ENCODE results near the gene ANKIB1. TPM values are rescaled to one million over a fixed set of nuclear protein-coding genes. Genes with fewer than 3 reads are reported as not detected.
A peak's percentile ranks its signal among the peaks of the same experiment; 100 is the strongest.

The ANKIB1 gene
- total and polyA plus RNA-seq, 2 donors (not counting 1 experiment from before 2014, with no cell fraction given) = 16.5 to 76.7 TPM

GRCh38 chr7:92242972-92243371 lies 2.8 kb upstream of the ANKIB1 start:
- peaks cover 13 to 21% of the 10 kb centered on the region in 2 experiments for H3K36me3 ChIP-seq (replicated peaks in 1 of 2; ENCODE audit: control extremely low read depth in 1 of 2, control insufficient read depth in 1 of 2, extremely low read depth in 1 of 2, insufficient read depth in 2 of 2, low read length in 1 of 2)
- no peaks in the 10 kb centered on the region for H3K9me3 Mint-ChIP-seq (ENCODE audit: insufficient read depth)
- no peaks in the 10 kb centered on the region for H3K27me3 ChIP-seq (replicated peaks in 1 of 4; ENCODE audit: control extremely low read depth in 1 of 4, control insufficient read depth in 3 of 4, insufficient read depth in 4 of 4, low read length in 3 of 4)
- peaks cover 36% of the 10 kb centered on the region for H3K4me1 Mint-ChIP-seq
- H3K4me1 ChIP-seq (ENCODE audit: control insufficient read depth in 2 of 2, insufficient read depth in 2 of 2, low read length in 2 of 2) = peaks cover 15 to 27% of the 10 kb centered on the region in 2 donors
- peaks cover 46% of the 10 kb centered on the region for H3K79me2 ChIP-seq (ENCODE audit: control insufficient read depth, insufficient read depth, low read length)
- TF ChIP-seq EZH2 (IDR thresholded peaks at IDR 0.05; ENCODE audit: borderline replicate concordance, insufficient read depth, low read depth, low read length, poor library complexity, severe bottlenecking) = no peak
- no peak for TF ChIP-seq CTCF (IDR thresholded peaks at IDR 0.05)
- no peak overlapping the region for H2AFZ ChIP-seq (ENCODE audit: insufficient read depth, low read depth, low read length, poor library complexity, severe bottlenecking)
- H4K20me1 ChIP-seq (ENCODE audit: control insufficient read depth, insufficient read depth, low read length, poor library complexity, severe bottlenecking) = no peaks in the 10 kb centered on the region
- intact Hi-C loops (cut with micrococcal nuclease) = no loop called here
- no peak overlapping the region for H3K4me2 ChIP-seq (replicated peaks; ENCODE audit: low read depth, low read length, poor library complexity, severe bottlenecking)
- no peaks in the 10 kb centered on the region for H3K9me3 ChIP-seq (ENCODE audit: control extremely low read depth in 1 of 3, control insufficient read depth in 2 of 3, insufficient read depth in 1 of 3, low read length in 2 of 3)
- POLR2A ChIA-PET = no interaction called here
- H3K27ac Mint-ChIP-seq = no peak overlapping the region
- no peak overlapping the region for H3K9ac ChIP-seq (ENCODE audit: low read length)
- ATAC-seq (ENCODE audit: low read depth) (no peak), DNase-seq (no peak)
- no peak overlapping the region for H3K27ac ChIP-seq (ENCODE audit: low read length in 2 of 2)
- WGBS (ENCODE audit: insufficient coverage) = no CpG with 5 or more reads among the region's 6 CpGs
- CTCF ChIA-PET = no interaction called here
- H3K4me3 ChIP-seq (ENCODE audit: control extremely low read depth in 1 of 5, extremely low read depth in 1 of 5, insufficient read depth in 1 of 5, low read depth in 2 of 5, low read length in 4 of 5) = no peak overlapping the region
- H3K27me3 Mint-ChIP-seq = no peaks in the 10 kb centered on the region
- no peak overlapping the region for H3K4me3 Mint-ChIP-seq

- intact Hi-C loops (cut with micrococcal nuclease) = loop anchor here (1.0 to 5.0 kb wide), 8 partner anchors 66 to 987 kb away; partner anchors contain the start of genes AKAP9, CYP51A1, FAM133B and GATAD1
- Histone ChIP-seq H3K79me2 (ENCODE audit: control insufficient read depth, insufficient read depth, low read length) (peaks cover 66% of the 10 kb centered on the region), H3K4me2 (replicated peaks; ENCODE audit: low read depth, low read length, poor library complexity, severe bottlenecking) (peak overlapping the region; percentile 91), H3K9me3 (ENCODE audit: control extremely low read depth in 1 of 3, control insufficient read depth in 2 of 3, insufficient read depth in 1 of 3, low read length in 2 of 3) (no peaks in the 10 kb centered on the region), H3K9ac (ENCODE audit: low read length) (peak overlapping the region; percentile 96), H3K36me3 (replicated peaks in 1 of 2; ENCODE audit: control extremely low read depth in 1 of 2, control insufficient read depth in 1 of 2, extremely low read depth in 1 of 2, insufficient read depth in 2 of 2, low read length in 1 of 2) (peaks cover 5% of the 10 kb centered on the region in 2 experiments), H4K20me1 (ENCODE audit: control insufficient read depth, insufficient read depth, low read length, poor library complexity, severe bottlenecking) (no peaks in the 10 kb centered on the region), H3K4me3 (ENCODE audit: control extremely low read depth in 1 of 5, extremely low read depth in 1 of 5, insufficient read depth in 1 of 5, low read depth in 2 of 5, low read length in 4 of 5) (peak overlapping the region; percentile 48 to 82 (median 66)), H3K4me1 (ENCODE audit: control insufficient read depth in 2 of 2, insufficient read depth in 2 of 2, low read length in 2 of 2) (peaks cover 15 to 31% of the 10 kb centered on the region in 2 donors), H3K27me3 (replicated peaks in 1 of 4; ENCODE audit: control extremely low read depth in 1 of 4, control insufficient read depth in 3 of 4, insufficient read depth in 4 of 4, low read length in 3 of 4) (no peaks in the 10 kb centered on the region), H3K27ac (ENCODE audit: low read length in 2 of 2) (peak overlapping the region; percentile 84 to 97), H2AFZ (ENCODE audit: insufficient read depth, low read depth, low read length, poor library complexity, severe bottlenecking) (peak overlapping the region; percentile 100)
- H3K27ac Mint-ChIP-seq = peak overlapping the region; percentile 99
- ChIA-PET POLR2A (interaction anchor here (0.6 to 2.3 kb wide), 3 partner anchors 12 to 284 kb away, joined by 3 to 15 read pairs (median 10); partner anchors contain the start of genes CYP51A1, PEX1 and RBM48), CTCF (interaction anchor here (1.0 to 2.8 kb wide), 2 partner anchors 202 to 283 kb away, joined by 3 to 16 read pairs; partner anchors contain the start of genes GATAD1, PEX1 and RBM48)
- no peaks in the 10 kb centered on the region for H3K27me3 Mint-ChIP-seq
- H3K9me3 Mint-ChIP-seq (ENCODE audit: insufficient read depth) = no peaks in the 10 kb centered on the region
- no peak for ATAC-seq (ENCODE audit: low read depth)
- TF ChIP-seq CTCF (IDR thresholded peaks at IDR 0.05) (no peak), EZH2 (IDR thresholded peaks at IDR 0.05; ENCODE audit: borderline replicate concordance, insufficient read depth, low read depth, low read length, poor library complexity, severe bottlenecking) (no peak)
- WGBS (ENCODE audit: insufficient coverage) = 0% methylated on average over 4 of the region's 11 CpGs
- peaks cover 39% of the 10 kb centered on the region for H3K4me1 Mint-ChIP-seq
- no peak for DNase-seq
- peak overlapping the region; percentile 99 for H3K4me3 Mint-ChIP-seq
These were observed 827 bp upstream of the ANKIB1 start for GRCh38 chr7:92244808-92245486.
